IMR-90 (cell line): ENCODE measurements around the gene ZNFX1.

ENCODE experiments used
- ELK1 ChIP-seq: fragments of 150-350 bp; IDR thresholded peaks from 2 replicates; pipeline ENCODE4 v1.6.1; 2016; ENCODE audit warnings: low read depth, mild to moderate bottlenecking, low read length, moderate library complexity, borderline replicate concordance
- USF2 ChIP-seq: fragments of 150-350 bp; IDR thresholded peaks from 2 replicates; pipeline ENCODE4 v1.6.1; 2017; ENCODE audit warnings: mild to moderate bottlenecking, antibody characterized with exemption, low read length, low read depth

- TF ChIP-seq ELK1 (no peak), USF2 (no peak)
Observed at GRCh38 chr20:49323622-49324238, 45.9 kb upstream of the ZNFX1 start.
